DND-41 (cell line): ENCODE results near the gene PTGER1.

Source experiments
- ATAC-seq: fragments of 200-7000 bp; cut with Tn5 transposase; 3 replicates; pipeline ENCODE4 v1.9.1; 2021; ENCODE audit warnings: low read depth; ENCODE audit not compliant: insufficient read depth
- DNase-seq: peaks from one replicate; pipeline ENCODE4 v3.0.0-alpha.2; 2020
- H2AFZ ChIP-seq: 2 replicates; pipeline ENCODE4 v1.6.0; 2012; ENCODE audit warnings: low read depth, low read length
- H3K27ac ChIP-seq: 2 replicates; pipeline ENCODE4 v1.5.1; 2012; ENCODE audit warnings: low read length, inconsistent platforms
- H3K27me3 ChIP-seq: fragments of 200-600 bp; sonication (generic); 2 replicates; pipeline ENCODE4 v1.6.0; 2012; ENCODE audit warnings: low read length, mild to moderate bottlenecking, inconsistent platforms; ENCODE audit not compliant: insufficient read depth, poor library complexity
- H3K36me3 ChIP-seq: 2 replicates; pipeline ENCODE4 v1.5.1; 2012; ENCODE audit warnings: low read length, inconsistent platforms; ENCODE audit not compliant: insufficient read depth
- H3K4me1 ChIP-seq: 2 replicates; pipeline ENCODE4 v1.5.1; 2012; ENCODE audit warnings: mild to moderate bottlenecking, low read length; ENCODE audit not compliant: insufficient read depth
- H3K4me2 ChIP-seq: 2 replicates; pipeline ENCODE4 v1.6.0; 2012; ENCODE audit warnings: mild to moderate bottlenecking, moderate library complexity, low read length, inconsistent platforms; ENCODE audit not compliant: insufficient read depth
- H3K4me3 ChIP-seq, 2 experiments: fragments of 200-600 bp in 1 of 2; shearing (Covaris generic) in 1 of 2; 2 replicates each; pipeline ENCODE4 v1.5.1; 2012 to 2016; ENCODE audit warnings: inconsistent platforms in 2 of 2, low read length in 2 of 2, mild to moderate bottlenecking in 2 of 2, low read depth in 1 of 2, moderate library complexity in 1 of 2
- H3K79me2 ChIP-seq: 2 replicates; pipeline ENCODE4 v1.6.0; 2012; ENCODE audit warnings: low read length, inconsistent platforms; ENCODE audit not compliant: insufficient read depth
- H3K9ac ChIP-seq: 2 replicates; pipeline ENCODE4 v1.6.0; 2012; ENCODE audit warnings: low read depth, mild to moderate bottlenecking, inconsistent platforms, low read length, moderate library complexity
- H3K9me3 ChIP-seq: 2 replicates; pipeline ENCODE4 v1.5.1; 2012; ENCODE audit warnings: low read length, moderate library complexity, mild to moderate bottlenecking, inconsistent platforms; ENCODE audit not compliant: insufficient read depth, severe bottlenecking
- H4K20me1 ChIP-seq: 2 replicates; pipeline ENCODE4 v1.6.0; 2012; ENCODE audit warnings: low read length; ENCODE audit not compliant: insufficient read depth
- CTCF ChIP-seq: IDR thresholded peaks from 2 replicates; pipeline ENCODE4 v1.5.1; 2012; ENCODE audit warnings: borderline replicate concordance, low read length, moderate library complexity, mild to moderate bottlenecking; ENCODE audit not compliant: poor library complexity, severe bottlenecking; ENCODE audit errors: extremely low read depth
- EZH2 ChIP-seq: IDR thresholded peaks from 3 replicates; pipeline ENCODE4 v1.6.1; 2012; ENCODE audit warnings: borderline replicate concordance, low read depth, mild to moderate bottlenecking, moderate library complexity, low read length, inconsistent platforms; ENCODE audit not compliant: severe bottlenecking

Gene PTGER1

DNA sequence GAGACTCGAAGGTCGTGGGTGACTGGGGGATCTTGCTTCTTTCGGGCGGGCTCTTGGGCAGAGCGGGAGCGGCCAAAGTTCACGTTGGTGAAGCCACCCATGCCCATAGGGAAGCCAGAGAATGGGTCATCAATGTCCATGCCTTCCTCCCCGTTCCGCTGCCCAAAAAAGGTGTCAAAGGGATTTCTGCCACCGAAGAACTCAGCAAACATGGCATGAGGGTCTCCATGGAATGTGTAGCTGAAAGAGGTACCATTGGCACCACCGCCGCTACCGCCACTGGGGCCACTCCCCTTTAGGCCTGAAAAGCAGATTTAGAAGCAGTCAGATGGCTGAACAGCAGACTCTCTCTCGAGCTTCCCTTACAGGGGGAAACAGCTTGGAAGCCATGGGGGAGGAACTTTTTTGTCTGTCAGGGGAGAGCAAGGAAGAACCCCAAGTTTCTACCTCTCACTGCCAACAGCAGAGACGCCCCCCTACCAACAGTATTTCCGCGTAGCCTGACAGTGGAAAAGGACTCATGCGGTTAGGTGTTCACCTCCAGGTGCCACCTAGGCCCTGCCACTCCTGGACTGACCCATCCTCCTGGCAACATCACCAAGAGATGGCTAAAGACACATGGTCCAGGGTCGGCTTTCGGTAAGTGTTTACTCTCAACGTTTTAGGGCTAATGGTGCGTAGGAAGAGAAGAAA is 41.7 kb upstream of the PTGER1 start:
- Histone ChIP-seq H3K4me3 (peak overlapping the region; percentile 85 to 92; a peak in 3 of 4 replicates), H3K9me3 (no peaks in the 10 kb centered on the region), H3K4me1 (peaks cover 44% of the 10 kb centered on the region), H2AFZ (no peak overlapping the region), H3K79me2 (peaks cover 37% of the 10 kb centered on the region), H3K27ac (peak overlapping the region; percentile 95), H3K27me3 (no peaks in the 10 kb centered on the region), H3K4me2 (peak overlapping the region; percentile 98), H3K9ac (peak overlapping the region; percentile 89), H3K36me3 (peaks cover 35% of the 10 kb centered on the region), H4K20me1 (peaks cover 40% of the 10 kb centered on the region)
- DNase-seq, result no peak
- TF ChIP-seq EZH2 (no peak), CTCF (no peak)
- ATAC-seq, result no peak

GRCh38 chr19:14516048-14516534 is 40.9 kb upstream of the PTGER1 start:
- H3K4me2 ChIP-seq, result peak overlapping the region; percentile 98
- peak overlapping the region; percentile 89 for H3K9ac ChIP-seq
- peak overlapping the region; percentile 85 to 92; a peak in 3 of 4 replicates for H3K4me3 ChIP-seq

DNA sequence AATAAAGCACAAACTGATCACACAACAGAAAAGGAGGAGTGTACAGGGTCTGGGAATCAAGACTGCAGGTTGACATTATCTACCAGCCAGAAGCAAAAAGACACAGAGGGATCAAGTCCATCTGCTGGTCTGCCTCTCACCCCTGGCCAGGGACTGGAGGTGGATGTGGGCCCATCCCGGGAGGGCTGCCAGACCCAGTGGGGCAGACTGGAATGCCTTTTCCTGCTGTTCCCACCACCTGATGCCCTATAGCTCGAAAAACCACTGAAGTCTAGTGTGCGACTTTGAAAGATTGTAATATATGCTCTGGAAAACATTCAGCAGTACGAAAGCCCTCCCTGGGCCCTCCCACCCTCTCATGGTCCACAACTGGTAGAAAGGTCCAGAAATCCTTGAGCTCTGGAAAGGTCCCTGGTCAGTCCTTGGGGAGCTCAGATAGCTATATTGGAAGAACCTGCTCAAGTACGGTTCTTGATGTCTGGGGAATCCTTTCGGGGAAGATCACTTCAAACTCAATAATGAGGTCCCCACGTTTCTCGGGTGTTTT is 40.4 kb upstream of the PTGER1 start:
- DNase-seq (no peak), ATAC-seq (no peak)
- H2AFZ ChIP-seq, result no peak overlapping the region
- peaks cover 44% of the 10 kb centered on the region for H3K4me1 ChIP-seq
- no peaks in the 10 kb centered on the region for H3K9me3 ChIP-seq
- H3K4me3 ChIP-seq, result peak overlapping the region in 1 of 2 experiments; percentile 85; a peak in 3 of 4 replicates
- H3K4me2 ChIP-seq, result peak overlapping the region; percentile 98
- TF ChIP-seq CTCF, result no peak
- TF ChIP-seq EZH2, result no peak
- H3K27ac ChIP-seq, result peak overlapping the region; percentile 43; the same call in 1 of the 2 replicates
- peaks cover 35% of the 10 kb centered on the region for H3K36me3 ChIP-seq
- no peaks in the 10 kb centered on the region for H3K27me3 ChIP-seq
- peaks cover 40% of the 10 kb centered on the region for H4K20me1 ChIP-seq
- peak overlapping the region; percentile 89; the same call in 1 of the 2 replicates for H3K9ac ChIP-seq
- H3K79me2 ChIP-seq, result peaks cover 37% of the 10 kb centered on the region

More at GRCh38 chr19:14516048-14516534, 40.9 kb upstream of the PTGER1 start:
- peaks cover 44% of the 10 kb centered on the region for H3K4me1 ChIP-seq
- peaks cover 35% of the 10 kb centered on the region for H3K36me3 ChIP-seq
- DNase-seq (no peak), ATAC-seq (no peak)
- no peak overlapping the region for H2AFZ ChIP-seq
- H3K79me2 ChIP-seq, result peaks cover 37% of the 10 kb centered on the region
- H3K9me3 ChIP-seq, result no peaks in the 10 kb centered on the region
- H3K27me3 ChIP-seq, result no peaks in the 10 kb centered on the region
- H4K20me1 ChIP-seq, result peaks cover 40% of the 10 kb centered on the region
- TF ChIP-seq CTCF (peak; percentile 23), EZH2 (no peak)
- H3K27ac ChIP-seq, result peak overlapping the region; percentile 43
